Measurements from ENCODE around the gene ARHGAP12.

- TF ChIP-seq CTCF (IDR thresholded peaks at IDR 0.05 in 8 of 11, conservative IDR thresholded peaks at IDR 0.05 in 3 of 11) (peak in 10 of 11 experiments; percentile 34 to 65 (median 58)), POLR2AphosphoS5 (IDR thresholded peaks at IDR 0.05) (peak in 1 of 3 donors; percentile 40), POLR2A (IDR thresholded peaks at IDR 0.05) (no peak)
These were observed 120.1 kb downstream of the ARHGAP12 start for GRCh38 chr10:31808258-31809218.

Measured in spleen (tissue), 7 donors.